OCI-LY3 (cell line): ENCODE measurements around the gene SKA1.

Experiments used
- EZH2phosphoT487 ChIP-seq: fragments of 200-600 bp; shearing (Covaris generic); IDR thresholded peaks from 2 replicates; pipeline ENCODE4 v1.6.1; 2018; ENCODE audit warnings: antibody characterized with exemption, mixed run types, low read depth
- TF ChIP-seq, protein P1 (sequence below): fragments of 200-600, 300-600 bp; sonication (generic); IDR thresholded peaks from 2 replicates; pipeline ENCODE4 v1.5.1; 2014; ENCODE audit warnings: antibody characterized with exemption, low read length, low read depth

DNA sequence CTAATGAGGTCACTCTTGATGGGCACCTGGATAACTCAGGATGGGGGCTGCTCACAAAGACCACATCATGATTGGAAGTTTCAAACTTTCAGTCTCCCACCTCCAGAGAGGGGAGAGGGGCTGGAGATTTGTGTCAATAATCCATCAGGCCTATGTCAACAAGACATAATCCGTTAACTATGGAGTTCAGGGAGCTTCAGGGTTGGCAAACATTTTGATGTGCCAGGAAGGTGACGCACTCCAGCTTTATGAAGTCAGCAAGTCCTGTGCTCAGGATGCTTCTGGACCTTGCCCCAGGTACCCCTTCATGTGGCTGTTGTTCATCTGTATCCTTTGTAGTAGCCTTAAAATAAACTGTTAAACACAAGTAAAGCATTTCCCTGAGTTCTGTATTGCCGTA lies 19.0 kb downstream of the SKA1 start:
- TF ChIP-seq, protein P1, sequence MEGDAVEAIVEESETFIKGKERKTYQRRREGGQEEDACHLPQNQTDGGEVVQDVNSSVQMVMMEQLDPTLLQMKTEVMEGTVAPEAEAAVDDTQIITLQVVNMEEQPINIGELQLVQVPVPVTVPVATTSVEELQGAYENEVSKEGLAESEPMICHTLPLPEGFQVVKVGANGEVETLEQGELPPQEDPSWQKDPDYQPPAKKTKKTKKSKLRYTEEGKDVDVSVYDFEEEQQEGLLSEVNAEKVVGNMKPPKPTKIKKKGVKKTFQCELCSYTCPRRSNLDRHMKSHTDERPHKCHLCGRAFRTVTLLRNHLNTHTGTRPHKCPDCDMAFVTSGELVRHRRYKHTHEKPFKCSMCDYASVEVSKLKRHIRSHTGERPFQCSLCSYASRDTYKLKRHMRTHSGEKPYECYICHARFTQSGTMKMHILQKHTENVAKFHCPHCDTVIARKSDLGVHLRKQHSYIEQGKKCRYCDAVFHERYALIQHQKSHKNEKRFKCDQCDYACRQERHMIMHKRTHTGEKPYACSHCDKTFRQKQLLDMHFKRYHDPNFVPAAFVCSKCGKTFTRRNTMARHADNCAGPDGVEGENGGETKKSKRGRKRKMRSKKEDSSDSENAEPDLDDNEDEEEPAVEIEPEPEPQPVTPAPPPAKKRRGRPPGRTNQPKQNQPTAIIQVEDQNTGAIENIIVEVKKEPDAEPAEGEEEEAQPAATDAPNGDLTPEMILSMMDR: no peak
- TF ChIP-seq EZH2phosphoT487: no peak
